Activated naive CD8-positive, alpha-beta T cell (primary cell): ENCODE results near the gene NT5DC4.

Experiments
- H3K27ac Mint-ChIP-seq: one replicate; pipeline ENCODE4 v1.8.0; 2021; ENCODE audit warnings: mixed read lengths
- H3K27me3 Mint-ChIP-seq: one replicate; pipeline ENCODE4 v1.8.0; 2021; ENCODE audit warnings: mixed read lengths
- H3K36me3 Mint-ChIP-seq: one replicate; pipeline ENCODE4 v1.8.0; 2021; ENCODE audit warnings: mixed read lengths
- H3K4me1 Mint-ChIP-seq: one replicate; pipeline ENCODE4 v1.8.0; 2021; ENCODE audit warnings: low read depth, mixed read lengths
- H3K4me3 Mint-ChIP-seq: one replicate; pipeline ENCODE4 v1.8.0; 2021; ENCODE audit warnings: mild to moderate bottlenecking, mixed read lengths
- H3K9me3 Mint-ChIP-seq: one replicate; pipeline ENCODE4 v1.8.0; 2021; ENCODE audit warnings: low read depth, mixed read lengths

NT5DC4 gene

DNA sequence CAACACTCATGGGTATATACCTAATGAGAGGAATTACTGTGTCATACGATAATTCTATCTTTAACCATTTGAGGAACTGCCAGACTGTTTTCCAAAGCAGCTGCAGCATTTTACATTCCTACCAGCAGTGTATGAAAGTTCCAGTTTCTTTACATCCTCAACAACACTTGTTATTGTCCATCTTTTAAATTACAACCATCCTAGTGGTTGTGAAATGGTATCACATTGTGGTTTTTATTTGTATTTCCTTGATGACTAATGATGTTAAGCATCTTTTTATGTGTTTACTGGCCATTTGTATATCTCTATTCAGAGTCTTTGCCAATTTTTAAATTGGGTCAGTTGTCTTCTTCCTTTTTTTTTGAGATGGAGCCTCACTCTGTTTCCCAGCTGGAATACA lies 47.6 kb downstream of the NT5DC4 start:
- no peak overlapping the region for H3K4me3 Mint-ChIP-seq
- no peak overlapping the region for H3K27ac Mint-ChIP-seq
- no peaks in the 10 kb centered on the region for H3K9me3 Mint-ChIP-seq
- peaks cover 15% of the 10 kb centered on the region for H3K4me1 Mint-ChIP-seq
- no peaks in the 10 kb centered on the region for H3K36me3 Mint-ChIP-seq
- H3K27me3 Mint-ChIP-seq: no peaks in the 10 kb centered on the region

DNA sequence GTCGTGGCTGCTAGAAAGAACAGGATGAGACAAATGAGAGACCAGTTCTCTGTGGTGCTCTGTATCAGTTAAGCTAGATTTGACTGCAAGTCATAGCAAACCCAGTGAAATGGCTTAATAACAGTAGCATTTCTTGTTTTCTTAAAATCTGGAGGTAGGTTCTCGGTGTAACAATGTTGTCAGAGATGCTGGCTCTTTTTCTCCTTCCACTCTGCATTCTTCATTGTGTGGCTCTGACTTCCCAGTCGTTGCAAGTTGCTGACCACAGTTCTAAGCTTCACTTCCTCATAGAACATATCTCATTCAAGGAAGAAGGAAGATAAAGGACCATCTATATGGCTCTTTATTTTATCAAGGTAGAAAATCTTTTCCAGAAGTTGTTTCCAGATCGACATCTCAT lies 51.5 kb downstream of the NT5DC4 start:
- no peak overlapping the region for H3K4me3 Mint-ChIP-seq
- peaks cover 16% of the 10 kb centered on the region for H3K4me1 Mint-ChIP-seq

DNA sequence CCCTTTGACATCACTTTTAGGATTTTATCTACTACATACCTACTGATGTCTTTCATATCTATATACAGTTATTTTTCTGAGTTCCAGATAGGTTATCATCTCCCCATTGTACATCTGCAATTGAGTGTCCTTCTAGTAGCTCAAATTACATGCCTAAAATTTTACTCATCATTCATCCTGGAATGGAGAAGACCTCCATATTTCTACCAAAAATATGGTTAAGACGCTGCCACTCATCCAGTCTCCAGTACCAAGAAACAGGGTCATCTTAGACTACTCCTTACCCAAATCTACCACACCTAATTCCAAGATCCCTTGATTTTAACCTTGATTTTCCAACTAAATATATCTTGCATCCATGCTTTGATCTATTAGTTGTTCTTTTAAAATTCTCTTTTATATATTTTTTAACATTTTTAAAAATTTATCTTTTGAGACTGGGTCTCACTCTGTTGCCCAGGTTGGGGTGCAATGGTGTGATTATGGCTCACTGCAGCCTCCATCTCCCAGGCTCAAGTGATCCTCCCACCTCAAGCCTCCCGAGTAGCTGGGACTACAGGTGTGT lies 52.2 kb downstream of the NT5DC4 start:
- H3K27me3 Mint-ChIP-seq: no peaks in the 10 kb centered on the region

More for the DNA sequence above, 51.5 kb downstream of the NT5DC4 start:
- Mint-ChIP-seq H3K36me3 (no peaks in the 10 kb centered on the region), H3K9me3 (no peaks in the 10 kb centered on the region), H3K27me3 (no peaks in the 10 kb centered on the region), H3K27ac (no peak overlapping the region)

DNA sequence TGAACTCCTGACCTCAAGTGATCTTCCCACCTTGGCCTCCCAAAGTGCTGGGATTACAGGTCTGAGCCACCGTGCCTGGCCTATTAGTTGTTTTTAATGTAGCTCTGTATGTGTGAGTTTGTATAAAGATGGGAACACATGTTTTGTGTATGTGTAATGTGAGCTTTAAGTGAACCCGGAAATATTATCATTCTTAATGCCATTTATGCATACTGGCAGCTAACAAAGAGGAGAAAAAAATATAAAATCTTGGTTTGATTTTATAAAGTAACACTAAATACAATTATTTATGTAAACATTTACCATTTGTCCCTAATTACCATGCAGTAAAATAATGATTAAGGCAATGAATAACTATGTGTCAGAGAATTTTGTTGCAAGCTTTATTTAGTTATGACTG lies 52.7 kb downstream of the NT5DC4 start:
- Mint-ChIP-seq H3K4me3 (no peak overlapping the region), H3K4me1 (peaks cover 13% of the 10 kb centered on the region), H3K36me3 (no peaks in the 10 kb centered on the region), H3K27me3 (no peaks in the 10 kb centered on the region), H3K27ac (no peak overlapping the region), H3K9me3 (no peaks in the 10 kb centered on the region)

More for the DNA sequence above, 52.2 kb downstream of the NT5DC4 start:
- Mint-ChIP-seq H3K27ac (no peak overlapping the region), H3K4me3 (no peak overlapping the region), H3K36me3 (no peaks in the 10 kb centered on the region), H3K4me1 (peaks cover 16% of the 10 kb centered on the region), H3K9me3 (no peaks in the 10 kb centered on the region)

DNA sequence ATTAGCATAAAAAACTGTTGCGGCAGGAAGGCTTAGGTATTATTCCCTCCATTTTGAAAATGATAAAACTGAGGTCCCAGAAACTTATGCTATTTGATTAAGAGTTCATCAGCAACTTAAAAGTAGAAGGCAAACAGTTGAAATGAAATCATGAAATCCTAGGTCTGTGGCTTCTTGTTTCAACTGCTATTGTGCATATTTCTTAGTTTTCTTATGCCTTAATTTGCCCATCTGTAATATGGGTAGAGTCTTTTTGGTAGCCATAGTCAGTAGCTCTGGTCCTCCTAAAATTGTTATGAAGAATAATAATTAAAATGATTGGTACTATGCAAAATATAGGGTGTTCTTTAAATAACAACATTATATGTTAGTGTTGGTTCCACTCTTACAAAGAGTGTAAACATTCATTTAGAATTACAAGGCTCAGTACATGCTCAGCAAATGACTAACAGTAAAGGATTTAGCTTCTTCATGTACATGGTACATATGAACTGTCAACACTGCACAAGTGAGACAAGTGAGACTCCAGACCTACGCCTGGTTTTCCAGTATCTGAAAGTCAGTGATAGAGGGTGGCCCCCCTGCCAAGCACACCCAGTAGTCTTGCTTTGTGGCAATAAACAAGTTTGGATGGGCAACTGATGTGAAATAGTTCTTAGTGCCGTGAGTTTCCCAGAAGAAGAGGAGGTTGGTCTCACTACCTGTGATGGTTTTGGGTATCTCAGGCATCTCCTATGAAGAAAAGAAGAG lies 53.9 kb downstream of the NT5DC4 start:
- H3K36me3 Mint-ChIP-seq: no peaks in the 10 kb centered on the region
- peaks cover 2% of the 10 kb centered on the region for H3K27me3 Mint-ChIP-seq
- H3K27ac Mint-ChIP-seq: no peak overlapping the region
- H3K4me1 Mint-ChIP-seq: peaks cover 13% of the 10 kb centered on the region
- H3K9me3 Mint-ChIP-seq: no peaks in the 10 kb centered on the region
- H3K4me3 Mint-ChIP-seq: no peak overlapping the region

DNA sequence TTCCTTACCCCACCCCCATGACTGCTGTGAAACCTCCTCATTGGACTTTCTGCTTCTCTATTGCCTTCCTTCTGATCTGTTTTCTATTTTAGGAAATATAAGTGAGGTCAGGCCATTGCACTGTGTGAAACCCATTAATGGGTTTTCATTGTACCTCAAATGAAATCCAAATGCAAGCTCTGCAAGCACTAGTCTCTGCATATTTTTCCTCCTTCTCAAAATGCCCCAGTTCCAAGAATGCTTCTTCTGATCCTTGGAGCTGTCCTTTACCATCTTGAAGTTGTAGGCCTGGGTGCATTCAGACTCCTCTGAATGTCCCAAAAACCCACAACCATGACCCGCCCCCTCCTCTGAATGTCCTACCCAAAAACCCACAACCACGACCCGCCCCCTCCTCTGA lies 55.3 kb downstream of the NT5DC4 start:
- no peaks in the 10 kb centered on the region for H3K9me3 Mint-ChIP-seq
- no peak overlapping the region for H3K27ac Mint-ChIP-seq
- H3K4me1 Mint-ChIP-seq: peaks cover 13% of the 10 kb centered on the region
- no peaks in the 10 kb centered on the region for H3K36me3 Mint-ChIP-seq
- no peak overlapping the region for H3K4me3 Mint-ChIP-seq
- peaks cover 2% of the 10 kb centered on the region for H3K27me3 Mint-ChIP-seq

DNA sequence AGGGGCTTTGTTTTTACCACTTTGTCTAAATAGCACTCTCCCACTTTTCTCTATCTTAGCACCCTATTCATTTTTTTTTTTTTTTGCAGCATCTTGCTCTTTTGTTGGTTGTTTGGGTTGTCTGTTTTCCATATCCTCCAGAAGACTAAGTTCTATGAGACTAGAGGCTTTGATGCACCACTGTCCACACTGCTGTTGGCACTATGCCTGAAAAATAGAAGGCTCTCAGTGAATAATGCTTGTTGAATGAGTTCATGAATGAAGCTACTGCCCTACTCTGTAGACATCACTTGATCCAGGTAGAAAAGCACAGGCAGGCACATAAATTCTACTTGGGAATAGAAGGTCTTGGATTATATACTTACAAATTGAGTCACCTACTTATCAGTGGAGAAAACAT lies 56.2 kb downstream of the NT5DC4 start:
- Mint-ChIP-seq H3K4me1 (peaks cover 13% of the 10 kb centered on the region), H3K4me3 (no peak overlapping the region), H3K27me3 (peaks cover 2% of the 10 kb centered on the region), H3K27ac (no peak overlapping the region), H3K9me3 (no peaks in the 10 kb centered on the region), H3K36me3 (no peaks in the 10 kb centered on the region)

DNA sequence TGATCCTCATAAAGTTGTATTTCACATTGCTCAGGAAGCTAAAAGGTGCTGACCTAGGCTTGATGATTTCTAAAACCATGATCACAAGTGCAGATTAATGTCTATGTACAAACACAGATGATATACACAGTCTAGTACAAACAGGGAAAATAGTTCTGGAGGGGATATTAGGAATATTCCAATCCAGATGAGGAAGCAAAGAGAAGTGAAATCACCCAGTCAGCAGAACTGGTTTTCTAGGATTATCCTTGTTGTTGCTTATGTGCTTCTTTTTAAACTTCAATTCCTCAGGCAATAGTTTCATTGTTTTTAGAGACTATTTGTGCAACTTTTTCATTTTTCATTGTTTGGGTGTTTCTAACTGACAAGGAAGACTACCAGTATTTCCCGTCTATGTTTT lies 58.8 kb downstream of the NT5DC4 start:
- no peak overlapping the region for H3K27ac Mint-ChIP-seq
- no peaks in the 10 kb centered on the region for H3K9me3 Mint-ChIP-seq
- H3K4me1 Mint-ChIP-seq: peaks cover 13% of the 10 kb centered on the region
- peaks cover 4% of the 10 kb centered on the region for H3K27me3 Mint-ChIP-seq
- H3K4me3 Mint-ChIP-seq: no peak overlapping the region
- no peaks in the 10 kb centered on the region for H3K36me3 Mint-ChIP-seq

DNA sequence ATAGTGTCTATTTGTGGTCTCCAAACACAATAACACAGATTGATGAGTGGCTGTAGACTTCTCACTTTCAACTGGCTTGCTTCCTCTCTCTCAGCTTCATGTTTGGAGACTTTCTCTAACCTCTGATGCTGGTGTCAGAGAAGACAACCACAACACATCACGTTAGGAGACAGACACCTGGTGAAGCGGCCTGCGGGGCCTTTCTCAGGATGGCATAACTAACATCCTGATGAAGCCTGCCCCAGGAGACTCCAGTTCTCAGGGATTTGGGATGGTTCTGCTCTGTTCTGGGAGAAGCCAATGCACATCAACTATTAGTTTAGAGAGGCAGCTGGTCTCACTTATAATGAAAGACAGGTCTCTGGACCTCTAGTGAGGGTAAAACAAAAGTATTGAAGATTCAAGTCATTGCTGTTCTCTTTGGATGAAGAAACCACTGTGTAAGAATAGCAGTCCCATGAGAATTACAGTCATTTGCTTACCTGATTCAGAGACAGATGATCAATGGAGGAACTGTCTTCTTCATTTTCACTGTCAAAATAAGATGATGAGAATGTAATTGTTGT lies 61.5 kb downstream of the NT5DC4 start:
- no peak overlapping the region for H3K4me3 Mint-ChIP-seq
- no peak overlapping the region for H3K27ac Mint-ChIP-seq
- no peaks in the 10 kb centered on the region for H3K9me3 Mint-ChIP-seq
- peaks cover 4% of the 10 kb centered on the region for H3K27me3 Mint-ChIP-seq
- no peaks in the 10 kb centered on the region for H3K36me3 Mint-ChIP-seq
- peaks cover 4% of the 10 kb centered on the region for H3K4me1 Mint-ChIP-seq

DNA sequence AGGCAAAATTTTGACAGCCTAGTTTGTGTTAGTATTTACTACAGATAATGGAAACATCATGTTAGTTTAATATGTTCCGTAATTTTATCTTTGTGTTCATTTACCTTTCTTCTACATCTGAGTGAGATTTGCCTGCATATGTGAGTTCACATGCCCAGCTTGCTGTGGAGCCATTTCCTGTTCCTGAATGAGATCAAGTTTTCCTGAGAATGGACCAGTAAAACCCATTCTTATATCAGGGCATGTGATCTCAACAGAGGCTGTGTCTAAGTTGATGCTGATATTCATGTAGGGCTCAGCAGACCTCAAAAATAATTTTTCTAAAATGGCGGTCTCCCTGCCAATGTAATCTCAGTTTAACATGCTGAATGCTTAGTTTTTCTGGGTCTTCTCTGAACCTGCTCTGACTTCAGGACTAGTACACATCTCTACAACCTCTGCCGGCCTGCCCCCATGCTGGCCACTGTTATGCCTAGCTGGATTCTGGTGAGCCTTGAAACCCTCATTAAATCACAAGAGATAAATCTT lies 62.4 kb downstream of the NT5DC4 start:
- H3K4me1 Mint-ChIP-seq: no peaks in the 10 kb centered on the region
- H3K4me3 Mint-ChIP-seq: no peak overlapping the region
- H3K27ac Mint-ChIP-seq: no peak overlapping the region
- no peaks in the 10 kb centered on the region for H3K9me3 Mint-ChIP-seq
- no peaks in the 10 kb centered on the region for H3K36me3 Mint-ChIP-seq
- peaks cover 4% of the 10 kb centered on the region for H3K27me3 Mint-ChIP-seq

DNA sequence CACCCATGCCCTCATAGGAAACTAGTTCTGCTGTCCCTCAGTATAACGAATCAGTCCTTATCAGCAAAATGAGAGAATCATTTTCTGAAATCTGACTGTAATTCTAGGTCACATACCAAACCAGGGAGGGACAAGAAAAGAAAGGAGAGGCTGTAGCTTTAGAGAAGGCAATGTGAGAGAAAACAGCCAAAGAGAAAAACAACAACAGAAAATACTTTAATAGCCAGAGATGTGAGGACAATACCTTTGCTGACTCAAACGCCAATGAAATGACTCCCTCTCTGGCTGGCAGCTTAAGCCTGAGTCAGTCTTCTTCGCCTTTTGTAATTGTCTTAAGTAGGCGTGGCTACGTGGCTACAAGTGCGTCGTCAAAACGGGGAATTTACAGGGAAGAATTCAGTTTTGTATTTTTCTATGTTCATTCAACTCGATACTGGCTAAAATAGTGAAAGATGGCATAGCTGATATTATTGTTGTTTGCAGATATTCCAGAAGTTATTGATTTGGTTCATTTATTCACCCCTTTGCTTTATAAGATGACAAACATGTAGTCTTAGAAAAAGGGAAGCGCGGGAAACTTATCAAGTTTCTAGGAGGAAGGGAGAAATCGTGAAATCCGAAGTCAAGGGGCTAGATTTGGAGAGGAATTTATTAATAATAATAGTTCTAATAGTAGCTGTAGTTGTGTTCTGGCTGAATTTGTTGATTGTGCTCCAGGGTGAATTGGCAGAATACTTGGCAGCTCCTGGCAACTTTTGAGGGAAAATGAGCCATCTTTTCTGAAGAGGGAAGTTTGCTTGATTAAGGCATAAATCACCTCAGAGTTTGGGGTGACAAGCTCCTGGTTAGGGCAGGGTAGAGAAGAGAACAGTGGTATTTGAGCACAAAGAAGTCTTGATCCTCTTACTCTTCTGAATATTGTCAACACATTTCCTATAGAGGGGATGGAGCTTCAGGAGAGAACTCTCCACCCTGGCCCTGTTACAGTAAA lies 63.7 kb downstream of the NT5DC4 start, which contains the start of gene IL1A:
IL1A (minus strand) TSS at position 295 of the 991 bp plus-strand sequence. CDS start 723 bp downstream, outside the sequence.
- H3K4me3 Mint-ChIP-seq: no peak within 1 kb of the TSS
- H3K4me1 Mint-ChIP-seq: no peaks in the 10 kb centered on the region
- H3K36me3 Mint-ChIP-seq: no peaks in the 10 kb centered on the region
- peaks cover 5% of the 10 kb centered on the region for H3K27me3 Mint-ChIP-seq
- no peaks in the 10 kb centered on the region for H3K9me3 Mint-ChIP-seq
- no peak within 1 kb of the TSS for H3K27ac Mint-ChIP-seq

DNA sequence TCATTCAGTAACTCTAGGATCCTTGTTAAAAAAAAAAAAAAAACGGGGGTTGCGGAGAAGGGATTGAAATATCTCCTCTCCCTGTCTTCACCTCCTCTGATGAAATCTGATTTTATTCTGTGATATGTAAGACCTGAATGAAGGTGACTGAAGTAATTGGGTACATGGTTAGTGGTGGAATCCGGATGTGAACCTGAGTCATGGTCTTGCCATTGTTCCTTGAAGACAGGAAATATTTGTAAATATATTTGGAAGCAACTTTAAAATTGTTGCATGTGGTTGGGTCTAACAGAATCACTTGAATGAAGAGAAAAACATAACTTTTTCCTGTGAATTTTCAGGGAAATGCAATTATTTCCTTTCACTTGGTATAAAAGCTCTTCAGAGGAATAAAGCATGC lies 66.5 kb downstream of the NT5DC4 start:
- no peaks in the 10 kb centered on the region for H3K4me1 Mint-ChIP-seq

DNA sequence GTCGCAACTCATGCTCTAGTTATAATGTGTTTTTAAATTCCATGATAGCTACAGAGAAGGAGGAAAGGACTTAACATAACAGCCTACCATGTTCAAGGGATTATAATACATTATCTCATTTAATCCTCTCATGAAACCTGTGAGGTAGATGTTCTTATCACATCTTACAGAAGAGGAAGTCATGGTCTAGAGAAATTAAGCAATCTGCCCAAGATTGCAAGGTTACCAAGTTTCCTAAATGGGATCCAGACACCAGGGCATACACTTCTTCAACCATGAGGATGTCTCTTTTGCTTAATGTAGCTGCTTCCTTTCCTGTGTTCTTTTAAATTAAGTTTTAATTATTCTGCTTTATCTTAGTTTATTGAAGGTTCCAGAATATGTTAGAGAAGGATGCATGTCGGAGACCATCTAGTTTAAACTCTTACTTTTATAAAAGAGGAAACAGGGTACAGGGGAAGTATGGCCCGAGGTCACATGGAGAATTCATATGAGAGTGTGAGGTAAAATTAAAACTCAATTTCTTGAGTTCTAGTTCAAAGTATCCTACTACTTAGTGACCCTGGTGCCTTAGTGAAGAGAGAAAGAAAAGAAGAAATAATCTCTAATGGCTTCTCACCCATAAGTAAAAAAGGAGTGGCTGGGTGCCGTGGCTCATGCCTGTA lies 67.0 kb downstream of the NT5DC4 start:
- Mint-ChIP-seq H3K36me3 (no peaks in the 10 kb centered on the region), H3K9me3 (no peaks in the 10 kb centered on the region), H3K27me3 (peaks cover 2% of the 10 kb centered on the region), H3K4me1 (no peaks in the 10 kb centered on the region), H3K27ac (no peak overlapping the region), H3K4me3 (no peak overlapping the region)

More for the DNA sequence above, 66.5 kb downstream of the NT5DC4 start:
- Mint-ChIP-seq H3K9me3 (no peaks in the 10 kb centered on the region), H3K36me3 (no peaks in the 10 kb centered on the region), H3K27ac (no peak overlapping the region), H3K27me3 (peaks cover 5% of the 10 kb centered on the region), H3K4me3 (no peak overlapping the region)

DNA sequence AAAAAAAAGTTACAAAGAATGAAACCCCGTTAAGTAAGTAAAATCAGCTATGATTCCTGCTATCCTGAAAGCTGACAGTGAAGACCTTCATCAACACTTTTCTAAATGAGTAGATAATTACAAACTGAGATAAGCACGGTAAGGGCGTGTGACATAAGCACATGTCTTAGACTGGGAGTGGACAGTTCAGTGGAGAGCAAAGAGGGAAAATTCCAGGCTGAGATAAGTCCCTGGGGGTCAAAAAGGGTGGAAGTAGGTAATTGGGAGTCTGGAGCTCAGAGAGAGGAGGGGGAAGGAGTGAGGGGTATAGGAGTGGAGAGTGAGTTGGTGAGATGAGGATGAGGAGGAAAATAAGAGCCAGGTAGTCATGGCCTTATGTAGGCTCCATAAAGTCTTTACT lies 67.8 kb downstream of the NT5DC4 start:
- Mint-ChIP-seq H3K36me3 (no peaks in the 10 kb centered on the region), H3K4me1 (no peaks in the 10 kb centered on the region), H3K27ac (no peak overlapping the region), H3K4me3 (no peak overlapping the region), H3K27me3 (peaks cover 2% of the 10 kb centered on the region), H3K9me3 (no peaks in the 10 kb centered on the region)
